ENCODE results near the gene ABCD3. TPM values are rescaled to one million over a fixed set of nuclear protein-coding genes. Genes with fewer than 3 reads are reported as not detected.

The ABCD3 gene
- polyA plus RNA-seq, 3 donors = 7.8 to 24.9 (median 21.0) TPM

GRCh38 chr1:94543893-94544635 is 125.9 kb downstream of the ABCD3 start:
- Histone ChIP-seq H2AFZ (ENCODE audit: insufficient read depth, low read depth, low read length, poor library complexity, severe bottlenecking) (no peak overlapping the region), H3K27me3 (ENCODE audit: control insufficient read depth in 2 of 2, insufficient read depth in 2 of 2, low read length in 2 of 2) (peaks cover 3 to 7% of the 10 kb centered on the region in 2 donors), H3K4me1 (ENCODE audit: control insufficient read depth in 1 of 2, insufficient read depth in 2 of 2, low read length in 2 of 2) (peaks cover 23 to 37% of the 10 kb centered on the region in 2 donors), H3K9me3 (replicated peaks in 1 of 2; ENCODE audit: control insufficient read depth in 1 of 2, insufficient read depth in 1 of 2, low read length in 2 of 2) (no peaks in the 10 kb centered on the region), H3K27ac (ENCODE audit: low read depth in 1 of 2, low read length in 2 of 2) (no peak overlapping the region), H4K20me1 (ENCODE audit: insufficient read depth, low read length) (no peaks in the 10 kb centered on the region), H3K9ac (ENCODE audit: insufficient read depth, low read length, poor library complexity, severe bottlenecking) (no peak overlapping the region), H3K36me3 (replicated peaks in 1 of 2; ENCODE audit: control insufficient read depth in 1 of 2, insufficient read depth in 2 of 2, low read length in 2 of 2) (no peaks in the 10 kb centered on the region), H3K79me2 (ENCODE audit: insufficient read depth, low read length) (peaks cover 11% of the 10 kb centered on the region), H3K4me3 (replicated peaks in 1 of 3; ENCODE audit: low read depth in 2 of 3, low read length in 3 of 3) (no peak overlapping the region), H3K4me2 (replicated peaks; ENCODE audit: extremely low read depth, low read length, poor library complexity, severe bottlenecking) (no peak overlapping the region)
- Mint-ChIP-seq H3K36me3 (peaks cover 0 to 13% of the 10 kb centered on the region in 2 donors), H3K4me3 (no peak overlapping the region), H3K9me3 (peaks cover 0 to 7% (median 0%) of the 10 kb centered on the region in 7 donors), H3K27me3 (ENCODE audit: low read depth in 3 of 3) (peaks cover 0 to 10% (median 5%) of the 10 kb centered on the region in 3 donors), H3K27ac (no peak overlapping the region), H3K4me1 (peaks cover 41% of the 10 kb centered on the region)
- no CpG with 5 or more reads among the region's 4 CpGs for WGBS (ENCODE audit: insufficient coverage)
- no peak for DNase-seq
- TF ChIP-seq CTCF (IDR thresholded peaks at IDR 0.05) = no peak
- intact Hi-C loops (cut with micrococcal nuclease) = loop anchor here (5.0 to 10.0 kb wide), 3 partner anchors 51 to 248 kb away; no protein-coding TSS in a partner anchor

GRCh38 chr1:94544706-94545490 is 126.7 kb downstream of the ABCD3 start:
- Histone ChIP-seq H3K27ac (ENCODE audit: low read depth in 1 of 2, low read length in 2 of 2) (no peak overlapping the region), H3K27me3 (ENCODE audit: control insufficient read depth in 2 of 2, insufficient read depth in 2 of 2, low read length in 2 of 2) (peaks cover 3 to 7% of the 10 kb centered on the region in 2 donors), H2AFZ (ENCODE audit: insufficient read depth, low read depth, low read length, poor library complexity, severe bottlenecking) (no peak overlapping the region), H3K9me3 (replicated peaks in 1 of 2; ENCODE audit: control insufficient read depth in 1 of 2, insufficient read depth in 1 of 2, low read length in 2 of 2) (no peaks in the 10 kb centered on the region), H3K4me2 (replicated peaks; ENCODE audit: extremely low read depth, low read length, poor library complexity, severe bottlenecking) (no peak overlapping the region), H3K9ac (ENCODE audit: insufficient read depth, low read length, poor library complexity, severe bottlenecking) (no peak overlapping the region), H4K20me1 (ENCODE audit: insufficient read depth, low read length) (no peaks in the 10 kb centered on the region), H3K79me2 (ENCODE audit: insufficient read depth, low read length) (peaks cover 11% of the 10 kb centered on the region), H3K4me3 (replicated peaks in 1 of 3; ENCODE audit: low read depth in 2 of 3, low read length in 3 of 3) (no peak overlapping the region), H3K36me3 (replicated peaks in 1 of 2; ENCODE audit: control insufficient read depth in 1 of 2, insufficient read depth in 2 of 2, low read length in 2 of 2) (no peaks in the 10 kb centered on the region), H3K4me1 (ENCODE audit: control insufficient read depth in 1 of 2, insufficient read depth in 2 of 2, low read length in 2 of 2) (peaks cover 23 to 37% of the 10 kb centered on the region in 2 donors)
- H3K4me3 Mint-ChIP-seq = no peak overlapping the region
- peaks cover 33% of the 10 kb centered on the region for H3K4me1 Mint-ChIP-seq
- peaks cover 0 to 7% of the 10 kb centered on the region in 2 donors for H3K36me3 Mint-ChIP-seq
- peaks cover 0 to 10% (median 5%) of the 10 kb centered on the region in 3 donors for H3K27me3 Mint-ChIP-seq (ENCODE audit: low read depth in 3 of 3)
- whole genome bisulfite sequencing (ENCODE audit: insufficient coverage) = no CpG with 5 or more reads among the region's 4 CpGs
- TF ChIP-seq CTCF (IDR thresholded peaks at IDR 0.05) = no peak
- H3K27ac Mint-ChIP-seq = no peak overlapping the region
- no peak for DNase-seq
- intact Hi-C loops (cut with micrococcal nuclease) = loop anchor here (5.0 to 10.0 kb wide), 3 partner anchors 50 to 247 kb away; no protein-coding TSS in a partner anchor
- H3K9me3 Mint-ChIP-seq = peaks cover 0 to 7% (median 0%) of the 10 kb centered on the region in 7 donors
